ENCODE measurements around the gene NACC2. TPM values are rescaled to one million over a fixed set of nuclear protein-coding genes. Genes with fewer than 3 reads are reported as not detected.

Gene NACC2
- total and polyA plus RNA-seq, 2 of the 8 experiments (the other 6 are each of a cell fraction or from before 2014, with no cell fraction given) = 8.3 to 14.0 TPM

GRCh38 chr9:136107155-136107952, 12.3 kb upstream of the NACC2 start:
- CTCF ChIA-PET (ENCODE audit: partially characterized antibody) = interaction anchor here (0.8 to 2.3 kb wide), 6 partner anchors 9 to 139 kb away, joined by 3 to 7 read pairs (median 6); no protein-coding TSS in a partner anchor
- Histone ChIP-seq H3K4ac (replicated peaks; ENCODE audit: insufficient read length, low read depth, low read length) (no peak overlapping the region), H2BK15ac (ENCODE audit: low read length) (peak overlapping the region; percentile 90), H2BK12ac (ENCODE audit: low read depth, low read length) (peak overlapping the region; percentile 99; the same call in 1 of the 2 replicates), H3K23me2 (ENCODE audit: low read depth, low read length) (peaks cover 2% of the 10 kb centered on the region; the same call in 1 of the 2 replicates), H4K20me1 (replicated peaks in 1 of 2; ENCODE audit: control insufficient read depth in 1 of 2, insufficient read depth in 2 of 2, low read length in 2 of 2) (no peaks in the 10 kb centered on the region), H3K27me3 (replicated peaks in 1 of 4; ENCODE audit: control insufficient read depth in 3 of 4, extremely low read depth in 1 of 4, insufficient read depth in 3 of 4, low read length in 3 of 4) (no peaks in the 10 kb centered on the region; a peak in 1 of 7 replicates), H2BK120ac (replicated peaks; ENCODE audit: low read depth, low read length) (no peak overlapping the region), H4K5ac (ENCODE audit: insufficient read length, low read depth, low read length) (peak overlapping the region; percentile 21), H4K91ac (replicated peaks; ENCODE audit: insufficient read length, low read length) (peak overlapping the region; percentile 96), H3K79me2 (ENCODE audit: control insufficient read depth in 1 of 2, insufficient read depth in 2 of 2, low read length in 2 of 2) (no peaks in the 10 kb centered on the region), H3K36me3 (ENCODE audit: control insufficient read depth in 2 of 4, insufficient read depth in 4 of 4, low read length in 3 of 4) (no peaks in the 10 kb centered on the region), H3K9me3 (ENCODE audit: insufficient read depth in 2 of 2, low read depth in 1 of 2, low read length in 1 of 2) (no peaks in the 10 kb centered on the region), H3K4me3 (ENCODE audit: extremely low read depth in 1 of 4, insufficient read depth in 2 of 4, low read depth in 3 of 4, low read length in 4 of 4) (no peak overlapping the region), H3K14ac (ENCODE audit: insufficient read length) (no peak overlapping the region), H2BK5ac (ENCODE audit: low read depth, low read length) (peak overlapping the region; percentile 85; the same call in 1 of the 2 replicates), H3K27ac (ENCODE audit: low read depth, low read length) (no peak overlapping the region), H2AFZ (ENCODE audit: low read length) (no peak overlapping the region), H3K18ac (ENCODE audit: extremely low read depth, low read length) (peak overlapping the region; percentile 78), H4K8ac (ENCODE audit: extremely low read depth, insufficient read depth, low read length) (peak overlapping the region; percentile 9; the same call in 1 of the 2 replicates), H3K23ac (ENCODE audit: insufficient read length) (no peak overlapping the region), H3K9ac (replicated peaks in 1 of 4; ENCODE audit: extremely low read depth in 1 of 4, low read depth in 3 of 4, low read length in 3 of 4) (no peak overlapping the region), H3K56ac (replicated peaks; ENCODE audit: insufficient read length, low read depth, low read length) (no peak overlapping the region), H3K4me2 (ENCODE audit: insufficient read depth in 1 of 2, low read depth in 2 of 2, low read length in 2 of 2) (no peak overlapping the region), H3K79me1 (ENCODE audit: low read depth, low read length) (no peaks in the 10 kb centered on the region), H3K4me1 (replicated peaks in 1 of 4; ENCODE audit: control insufficient read depth in 3 of 4, insufficient read depth in 4 of 4, low read length in 3 of 4) (peaks cover 0 to 59% (median 46%) of the 10 kb centered on the region in 4 experiments; a peak in 6 of 7 replicates), H2AK5ac (ENCODE audit: low read depth, low read length) (0 out of 2 replicates have a peak overlapping the region, but pooled peaks have one; percentile 83), H2BK20ac (ENCODE audit: low read length) (peak overlapping the region; percentile 99)
- WGBS, 2 experiments (ENCODE audit: extremely low coverage in 1 of 2, insufficient coverage in 1 of 2, insufficient read length in 1 of 2, insufficient replicate concordance in 2 of 2, low coverage in 1 of 2, low lambda C conversion rate in 2 of 2, missing lambda C conversion rate in 1 of 2) = 80% methylated on average over 29 of the region's 29 CpGs; no CpG with 5 or more reads in 1 of the 2 experiments
- DNase-seq (ENCODE audit: low read depth in 1 of 2, low spot score in 2 of 2) (no peak), FAIRE-seq (no peak)
- POLR2A ChIA-PET (ENCODE audit: partially characterized antibody) = interaction anchor here (0.6 to 8.5 kb wide), 2 partner anchors 11 to 52 kb away, joined by 3 to 40 read pairs; partner anchors contain the start of gene TMEM250
- no peak for TF ChIP-seq CBX5 (IDR thresholded peaks at IDR 0.05; ENCODE audit: low read depth, low read length)
- no peak for TF ChIP-seq SAP30 (IDR thresholded peaks at IDR 0.05; ENCODE audit: insufficient read depth, insufficient replicate concordance, low read length)
- TF ChIP-seq TAF7 (optimal IDR thresholded peaks at IDR 0.05; ENCODE audit: borderline replicate concordance, low read depth, low read length) = no peak
- TF ChIP-seq ZNF274 (IDR thresholded peaks at IDR 0.05; ENCODE audit: borderline replicate concordance, extremely low read depth, low read length) = no peak
- no peak for TF ChIP-seq SRF (IDR thresholded peaks at IDR 0.05; ENCODE audit: low read depth, low read length)
- TF ChIP-seq SP4 (IDR thresholded peaks at IDR 0.05; ENCODE audit: low read length) = no peak
- no peak for TF ChIP-seq CBX8 (IDR thresholded peaks at IDR 0.05; ENCODE audit: borderline replicate concordance, low read depth, low read length)
- no peak for TF ChIP-seq SP2 (IDR thresholded peaks at IDR 0.05; ENCODE audit: low read length)
- TF ChIP-seq SIX5 (IDR thresholded peaks at IDR 0.05; ENCODE audit: low read depth, low read length) = no peak
- no peak for TF ChIP-seq EZH2 (IDR thresholded peaks at IDR 0.05; ENCODE audit: low read depth, low read length, severe bottlenecking)
- TF ChIP-seq PHF8 (conservative IDR thresholded peaks at IDR 0.05; ENCODE audit: low read depth, low read length) = no peak
